Mucosa of rectum (tissue), 2 donors: ENCODE measurements around the gene C3orf80.
"Not testable (repeated sequence)": the region's sequence is repeated elsewhere in the genome, so short reads cannot be mapped to it uniquely, and the experiment has no call there.

Source experiments
- H3K27ac ChIP-seq, 2 donors: one replicate each; pipeline ENCODE4 v1.7.0; 2013; ENCODE audit warnings: inconsistent platforms in 2 of 2, low read depth in 2 of 2, low read length in 2 of 2
- H3K27me3 ChIP-seq, 2 donors: one replicate each; pipeline ENCODE4 v1.7.0; 2013; ENCODE audit warnings: low read length in 2 of 2; ENCODE audit not compliant: control insufficient read depth in 2 of 2, insufficient read depth in 2 of 2
- H3K36me3 ChIP-seq, 2 donors: one replicate each; pipeline ENCODE4 v1.7.0; 2013; ENCODE audit warnings: low read length in 2 of 2; ENCODE audit not compliant: control insufficient read depth in 2 of 2, insufficient read depth in 2 of 2
- H3K4me1 ChIP-seq, 2 donors: one replicate each; pipeline ENCODE4 v1.7.0; 2013; ENCODE audit warnings: low read length in 2 of 2, mild to moderate bottlenecking in 1 of 2; ENCODE audit not compliant: control insufficient read depth in 2 of 2, insufficient read depth in 2 of 2
- H3K4me3 ChIP-seq, 2 donors: one replicate each; pipeline ENCODE4 v1.7.0; 2013; ENCODE audit warnings: low read length in 2 of 2
- H3K9ac ChIP-seq, 2 donors: one replicate each; pipeline ENCODE4 v1.7.0; 2013; ENCODE audit warnings: low read length in 2 of 2, low read depth in 1 of 2, mild to moderate bottlenecking in 1 of 2
- H3K9me3 ChIP-seq, 2 donors: one replicate each; pipeline ENCODE4 v1.7.0; 2013; ENCODE audit warnings: low read length in 2 of 2; ENCODE audit not compliant: control insufficient read depth in 2 of 2
- donor health status: healthy.
- donor health status: Normal muscosa, but diverticular disease.

C3orf80 gene

GRCh38 chr3:160192310-160193029 lies 32.8 kb upstream of the C3orf80 start:
- no peaks in the 10 kb centered on the region for H3K27me3 ChIP-seq
- no peak overlapping the region for H3K27ac ChIP-seq
- H3K4me1 ChIP-seq = no peaks in the 10 kb centered on the region
- H3K36me3 ChIP-seq = no peaks in the 10 kb centered on the region
- H3K9me3 ChIP-seq = no peaks in the 10 kb centered on the region
- no peak overlapping the region for H3K9ac ChIP-seq
- no peak overlapping the region for H3K4me3 ChIP-seq

DNA sequence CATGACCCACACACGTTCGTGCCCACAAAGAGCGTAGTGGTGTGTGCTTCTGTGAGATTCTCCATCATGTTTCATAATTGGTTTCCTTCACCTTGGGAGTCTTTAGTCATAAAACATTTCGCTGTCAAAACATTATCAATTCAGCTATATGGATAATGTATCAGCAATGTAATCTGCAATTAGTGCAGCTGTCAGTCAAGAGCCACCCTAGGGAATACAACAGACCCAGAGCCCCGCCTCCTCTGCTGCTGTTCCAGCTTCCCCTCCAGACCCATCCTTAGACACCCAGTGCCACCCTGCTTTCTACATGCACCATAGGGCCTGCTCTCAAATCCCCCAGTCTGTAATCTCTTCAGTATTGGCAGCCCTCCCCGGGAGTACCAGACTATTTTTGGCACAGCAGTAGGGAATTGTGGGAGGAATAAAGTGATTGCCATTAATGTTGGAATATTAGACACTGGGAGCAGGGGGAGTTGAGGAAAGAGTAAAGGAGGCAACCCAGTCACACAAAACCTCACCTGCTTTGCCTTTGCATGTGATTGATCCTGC lies 31.5 kb upstream of the C3orf80 start:
- no peaks in the 10 kb centered on the region for H3K27me3 ChIP-seq
- no peak overlapping the region for H3K27ac ChIP-seq
- H3K4me1 ChIP-seq = no peaks in the 10 kb centered on the region
- no peak overlapping the region for H3K9ac ChIP-seq
- no peaks in the 10 kb centered on the region for H3K9me3 ChIP-seq
- no peaks in the 10 kb centered on the region for H3K36me3 ChIP-seq
- H3K4me3 ChIP-seq = no peak overlapping the region

GRCh38 chr3:160194438-160194837 lies 30.8 kb upstream of the C3orf80 start:
- Histone ChIP-seq H3K9me3 (no peaks in the 10 kb centered on the region), H3K36me3 (no peaks in the 10 kb centered on the region), H3K27ac (no peak overlapping the region), H3K4me3 (no peak overlapping the region), H3K27me3 (no peaks in the 10 kb centered on the region), H3K9ac (no peak overlapping the region), H3K4me1 (no peaks in the 10 kb centered on the region)

DNA sequence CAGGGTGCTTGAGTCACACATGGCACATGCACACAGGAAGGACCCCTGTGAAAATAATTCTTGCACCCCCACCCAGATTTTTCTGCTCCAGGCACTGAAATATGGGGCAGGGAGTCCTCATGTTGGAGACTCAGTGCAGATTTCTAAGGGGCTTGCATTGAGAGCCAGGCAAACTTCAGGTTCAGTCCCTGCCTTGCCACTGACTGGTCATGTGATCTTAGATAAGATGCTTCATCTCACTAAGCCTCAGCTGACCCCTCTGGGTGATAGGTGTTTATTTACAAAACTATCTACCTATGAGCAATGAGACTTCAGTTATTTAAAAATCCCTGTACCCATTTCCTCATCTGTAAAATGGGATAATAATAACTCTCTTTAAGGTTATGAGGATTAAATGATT lies 30.1 kb upstream of the C3orf80 start:
- no peak overlapping the region for H3K27ac ChIP-seq
- no peaks in the 10 kb centered on the region for H3K27me3 ChIP-seq
- H3K36me3 ChIP-seq = no peaks in the 10 kb centered on the region
- no peaks in the 10 kb centered on the region for H3K4me1 ChIP-seq
- H3K9ac ChIP-seq = no peak overlapping the region
- H3K4me3 ChIP-seq = no peak overlapping the region
- H3K9me3 ChIP-seq = no peaks in the 10 kb centered on the region

GRCh38 chr3:160196511-160197104 lies 28.6 kb upstream of the C3orf80 start:
- no peak overlapping the region for H3K27ac ChIP-seq
- H3K9ac ChIP-seq = no peak overlapping the region
- no peaks in the 10 kb centered on the region for H3K27me3 ChIP-seq
- H3K36me3 ChIP-seq = no peaks in the 10 kb centered on the region
- H3K4me1 ChIP-seq = no peaks in the 10 kb centered on the region
- H3K9me3 ChIP-seq = no peaks in the 10 kb centered on the region
- no peak overlapping the region for H3K4me3 ChIP-seq

GRCh38 chr3:160199108-160199507 lies 26.1 kb upstream of the C3orf80 start:
- Histone ChIP-seq H3K36me3 (no peaks in the 10 kb centered on the region), H3K27me3 (no peaks in the 10 kb centered on the region), H3K9ac (no peak overlapping the region), H3K4me3 (no peak overlapping the region), H3K4me1 (no peaks in the 10 kb centered on the region), H3K9me3 (no peaks in the 10 kb centered on the region), H3K27ac (no peak overlapping the region)

DNA sequence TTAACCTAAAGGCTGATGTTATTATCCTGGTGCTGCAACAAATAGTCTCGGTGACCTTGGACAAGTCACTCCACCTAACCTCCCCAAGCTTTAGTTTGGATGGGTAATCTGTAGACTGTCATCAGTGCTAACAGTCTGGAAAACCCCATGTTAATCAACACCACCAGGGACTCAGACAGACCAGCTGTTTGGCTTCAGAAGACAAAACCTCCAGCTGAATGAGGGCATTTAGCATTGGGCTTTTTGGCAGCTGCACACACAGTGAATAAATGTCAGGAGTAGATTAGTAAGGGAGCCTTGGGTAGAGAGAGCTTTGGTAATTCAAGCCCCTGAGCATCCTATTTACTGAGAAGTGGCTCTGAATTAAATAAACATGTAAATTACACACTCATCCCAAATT lies 24.9 kb upstream of the C3orf80 start:
- H3K27me3 ChIP-seq = no peaks in the 10 kb centered on the region
- H3K9me3 ChIP-seq = no peaks in the 10 kb centered on the region
- H3K4me3 ChIP-seq = no peak overlapping the region

GRCh38 chr3:160204396-160205011 lies 20.7 kb upstream of the C3orf80 start:
- not testable (repeated sequence) for H3K4me3 ChIP-seq, H3K4me1 ChIP-seq, H3K9me3 ChIP-seq, H3K27me3 ChIP-seq, H3K9ac ChIP-seq, H3K27ac ChIP-seq, H3K36me3 ChIP-seq

More for the DNA sequence above, 24.9 kb upstream of the C3orf80 start:
- H3K27ac ChIP-seq = no peak overlapping the region
- no peaks in the 10 kb centered on the region for H3K36me3 ChIP-seq
- H3K9ac ChIP-seq = no peak overlapping the region
- no peaks in the 10 kb centered on the region for H3K4me1 ChIP-seq

DNA sequence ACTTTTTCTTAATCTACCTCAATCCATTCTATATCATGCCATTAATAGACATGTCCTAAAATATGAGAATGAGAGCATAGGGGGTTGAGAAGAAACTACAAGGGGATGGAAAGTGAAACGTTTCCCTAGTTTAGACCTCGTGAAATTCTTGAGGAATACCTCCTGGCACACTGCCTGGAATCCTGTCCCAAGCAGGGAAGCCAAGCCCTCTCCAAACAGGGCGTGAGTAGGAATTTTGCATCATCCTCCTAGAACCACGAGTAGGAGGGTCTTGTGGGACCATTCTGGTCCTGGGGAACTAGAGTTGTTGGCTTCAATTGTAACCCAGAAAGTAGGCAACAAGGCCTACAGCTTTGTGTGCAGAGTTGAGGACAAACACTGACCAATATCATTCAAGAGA lies 19.6 kb upstream of the C3orf80 start:
- H3K9me3 ChIP-seq = no peaks in the 10 kb centered on the region
- H3K36me3 ChIP-seq = no peaks in the 10 kb centered on the region
- H3K27ac ChIP-seq = no peak overlapping the region
- no peak overlapping the region for H3K9ac ChIP-seq
- no peaks in the 10 kb centered on the region for H3K4me1 ChIP-seq
- H3K27me3 ChIP-seq = no peaks in the 10 kb centered on the region
- no peak overlapping the region for H3K4me3 ChIP-seq

GRCh38 chr3:160210341-160210740 lies 14.9 kb upstream of the C3orf80 start:
- no peaks in the 10 kb centered on the region for H3K4me1 ChIP-seq
- H3K9ac ChIP-seq = no peak overlapping the region
- H3K9me3 ChIP-seq = no peaks in the 10 kb centered on the region
- no peak overlapping the region for H3K27ac ChIP-seq
- H3K4me3 ChIP-seq = no peak overlapping the region
- H3K27me3 ChIP-seq = no peaks in the 10 kb centered on the region
- H3K36me3 ChIP-seq = no peaks in the 10 kb centered on the region
